ENCODE measurements around the gene IQCK.
A peak's percentile ranks its signal among the peaks of the same experiment; 100 is the strongest.

The IQCK gene

DNA sequence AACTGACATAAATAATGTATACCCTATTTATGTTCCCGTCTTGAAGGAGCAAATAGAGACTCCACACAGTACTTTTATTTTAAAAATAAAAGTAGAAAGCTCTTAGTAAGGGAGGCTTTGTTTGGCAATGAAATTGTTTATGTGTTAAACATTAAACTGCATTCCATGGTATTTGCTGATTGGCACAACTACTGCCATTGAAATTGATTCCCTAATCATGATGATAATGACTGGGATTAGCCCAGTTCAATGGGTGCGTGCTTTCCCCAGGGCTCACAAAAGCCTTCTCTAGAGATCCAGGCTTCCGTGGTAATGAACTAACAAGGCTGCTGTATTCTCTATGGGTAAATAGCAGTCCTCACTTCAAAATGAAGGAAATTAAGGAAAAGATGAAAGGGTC is 99.1 kb downstream of the IQCK start:
- TF ChIP-seq, protein P1, sequence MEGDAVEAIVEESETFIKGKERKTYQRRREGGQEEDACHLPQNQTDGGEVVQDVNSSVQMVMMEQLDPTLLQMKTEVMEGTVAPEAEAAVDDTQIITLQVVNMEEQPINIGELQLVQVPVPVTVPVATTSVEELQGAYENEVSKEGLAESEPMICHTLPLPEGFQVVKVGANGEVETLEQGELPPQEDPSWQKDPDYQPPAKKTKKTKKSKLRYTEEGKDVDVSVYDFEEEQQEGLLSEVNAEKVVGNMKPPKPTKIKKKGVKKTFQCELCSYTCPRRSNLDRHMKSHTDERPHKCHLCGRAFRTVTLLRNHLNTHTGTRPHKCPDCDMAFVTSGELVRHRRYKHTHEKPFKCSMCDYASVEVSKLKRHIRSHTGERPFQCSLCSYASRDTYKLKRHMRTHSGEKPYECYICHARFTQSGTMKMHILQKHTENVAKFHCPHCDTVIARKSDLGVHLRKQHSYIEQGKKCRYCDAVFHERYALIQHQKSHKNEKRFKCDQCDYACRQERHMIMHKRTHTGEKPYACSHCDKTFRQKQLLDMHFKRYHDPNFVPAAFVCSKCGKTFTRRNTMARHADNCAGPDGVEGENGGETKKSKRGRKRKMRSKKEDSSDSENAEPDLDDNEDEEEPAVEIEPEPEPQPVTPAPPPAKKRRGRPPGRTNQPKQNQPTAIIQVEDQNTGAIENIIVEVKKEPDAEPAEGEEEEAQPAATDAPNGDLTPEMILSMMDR (IDR thresholded peaks at IDR 0.05; ENCODE audit: poor library complexity, severe bottlenecking) = no peak
- H3K9me3 ChIP-seq (ENCODE audit: severe bottlenecking) = peaks cover 1% of the 10 kb centered on the region
- DNase-seq (ENCODE audit: low spot score) (no peak), ATAC-seq (ENCODE audit: low read depth) (no peak)
- H3K4me1 ChIP-seq (ENCODE audit: insufficient read depth, poor library complexity, severe bottlenecking) = no peaks in the 10 kb centered on the region
- no peak overlapping the region for H3K4me3 ChIP-seq (ENCODE audit: severe bottlenecking)
- no peak overlapping the region for H3K27ac ChIP-seq (ENCODE audit: poor library complexity, severe bottlenecking)
- H3K27me3 ChIP-seq (ENCODE audit: insufficient read depth, poor library complexity, severe bottlenecking) = no peaks in the 10 kb centered on the region
- no peaks in the 10 kb centered on the region for H3K36me3 ChIP-seq (ENCODE audit: low read depth)

DNA sequence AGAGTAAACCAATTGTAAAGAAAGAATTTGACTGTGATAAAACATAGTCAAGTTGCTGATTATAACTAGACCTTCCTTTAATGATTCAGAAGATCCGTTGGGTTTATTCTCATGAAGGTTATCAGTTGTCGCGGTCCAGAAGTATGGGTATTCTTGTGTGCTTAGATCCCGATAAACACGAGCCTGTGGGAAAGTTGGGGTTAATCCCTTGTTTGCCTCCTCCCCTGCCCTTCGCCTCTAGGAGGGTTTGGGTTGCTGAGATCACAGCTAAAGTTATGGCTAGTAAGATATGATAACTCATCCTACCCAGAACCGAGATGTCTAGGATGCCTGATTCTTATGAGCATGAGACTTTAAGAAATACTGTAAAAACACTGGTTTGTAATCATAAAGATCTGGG is 99.8 kb downstream of the IQCK start:
- no peaks in the 10 kb centered on the region for H3K36me3 ChIP-seq (ENCODE audit: low read depth)
- peaks cover 1% of the 10 kb centered on the region for H3K9me3 ChIP-seq (ENCODE audit: severe bottlenecking)
- DNase-seq (ENCODE audit: low spot score) (no peak), ATAC-seq (ENCODE audit: low read depth) (no peak)
- H3K27me3 ChIP-seq (ENCODE audit: insufficient read depth, poor library complexity, severe bottlenecking) = no peaks in the 10 kb centered on the region
- H3K27ac ChIP-seq (ENCODE audit: poor library complexity, severe bottlenecking) = no peak overlapping the region
- TF ChIP-seq, protein P1 (IDR thresholded peaks at IDR 0.05; ENCODE audit: poor library complexity, severe bottlenecking) = no peak
- H3K4me1 ChIP-seq (ENCODE audit: insufficient read depth, poor library complexity, severe bottlenecking) = no peaks in the 10 kb centered on the region
- H3K4me3 ChIP-seq (ENCODE audit: severe bottlenecking) = no peak overlapping the region

DNA sequence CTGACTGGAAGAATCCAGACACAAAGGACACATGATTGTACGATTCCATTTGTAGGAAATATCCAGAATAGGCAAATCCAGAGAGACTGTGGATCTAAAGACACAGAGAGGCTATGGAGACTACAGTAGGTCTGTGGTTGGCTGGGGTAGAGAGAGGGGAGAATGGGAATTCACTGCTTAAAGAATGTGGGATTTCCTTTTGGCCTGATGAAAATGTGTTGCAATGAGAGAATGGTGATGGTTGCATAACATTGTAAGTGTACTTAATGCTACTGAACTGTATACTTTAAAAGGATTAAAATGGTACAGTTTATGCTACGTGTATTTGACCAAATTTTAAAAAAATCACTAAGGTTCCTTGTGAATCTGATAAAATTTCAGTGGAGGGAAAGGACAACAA is 104.5 kb downstream of the IQCK start:
- H3K27ac ChIP-seq (ENCODE audit: poor library complexity, severe bottlenecking) = no peak overlapping the region
- TF ChIP-seq, protein P1 (IDR thresholded peaks at IDR 0.05; ENCODE audit: poor library complexity, severe bottlenecking) = no peak
- H3K27me3 ChIP-seq (ENCODE audit: insufficient read depth, poor library complexity, severe bottlenecking) = no peaks in the 10 kb centered on the region
- H3K4me1 ChIP-seq (ENCODE audit: insufficient read depth, poor library complexity, severe bottlenecking) = no peaks in the 10 kb centered on the region
- DNase-seq (ENCODE audit: low spot score) (no peak), ATAC-seq (ENCODE audit: low read depth) (0 out of 3 replicates have a peak, but pooled peaks have one; percentile 19)
- no peak overlapping the region for H3K4me3 ChIP-seq (ENCODE audit: severe bottlenecking)
- no peaks in the 10 kb centered on the region for H3K36me3 ChIP-seq (ENCODE audit: low read depth)
- H3K9me3 ChIP-seq (ENCODE audit: severe bottlenecking) = no peaks in the 10 kb centered on the region

DNA sequence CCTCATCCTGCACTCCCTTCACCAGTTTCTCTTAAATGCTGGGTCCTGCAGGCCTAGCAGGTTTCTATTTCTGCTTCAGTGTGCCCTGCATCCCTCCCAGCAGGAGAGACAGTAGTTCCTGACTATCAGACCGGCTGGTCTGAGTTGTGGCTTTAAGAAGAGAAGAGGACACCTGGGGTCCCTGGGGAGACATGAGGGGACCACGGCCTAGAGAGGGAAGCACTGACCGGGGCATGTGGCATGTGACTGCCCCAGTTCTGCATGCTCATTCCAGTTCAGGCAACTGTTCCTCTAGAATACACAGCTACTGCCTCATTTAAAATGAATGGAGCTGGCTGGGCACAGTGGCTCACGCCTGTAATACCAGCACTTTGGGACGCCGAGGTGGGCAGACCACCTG is 105.3 kb downstream of the IQCK start:
- no peak overlapping the region for H3K27ac ChIP-seq (ENCODE audit: poor library complexity, severe bottlenecking)
- ATAC-seq (ENCODE audit: low read depth) (no peak), DNase-seq (ENCODE audit: low spot score) (no peak)
- TF ChIP-seq, protein P1 (IDR thresholded peaks at IDR 0.05; ENCODE audit: poor library complexity, severe bottlenecking) = no peak
- H3K4me3 ChIP-seq (ENCODE audit: severe bottlenecking) = no peak overlapping the region
- no peaks in the 10 kb centered on the region for H3K36me3 ChIP-seq (ENCODE audit: low read depth)
- no peaks in the 10 kb centered on the region for H3K4me1 ChIP-seq (ENCODE audit: insufficient read depth, poor library complexity, severe bottlenecking)
- H3K27me3 ChIP-seq (ENCODE audit: insufficient read depth, poor library complexity, severe bottlenecking) = no peaks in the 10 kb centered on the region
- no peaks in the 10 kb centered on the region for H3K9me3 ChIP-seq (ENCODE audit: severe bottlenecking)

DNA sequence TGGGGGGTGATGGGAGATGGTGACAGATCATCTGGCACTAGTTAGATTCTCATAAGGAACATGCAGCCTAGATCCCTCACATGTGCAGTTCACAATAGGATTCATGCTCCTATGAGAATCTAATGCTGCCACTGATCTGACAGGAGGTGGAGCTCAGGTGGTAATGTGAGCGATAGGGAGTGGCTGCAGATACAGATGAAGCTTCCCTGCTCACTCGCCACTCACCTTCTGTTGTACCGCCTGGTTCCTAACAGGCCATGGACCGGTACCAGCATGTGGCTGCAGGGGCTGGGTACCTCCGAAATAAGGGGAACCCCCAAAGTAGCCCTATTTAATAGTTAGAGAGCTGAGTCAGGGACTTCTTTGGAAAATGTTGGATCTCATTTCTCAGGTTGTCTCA is 106.1 kb downstream of the IQCK start:
- no peaks in the 10 kb centered on the region for H3K4me1 ChIP-seq (ENCODE audit: insufficient read depth, poor library complexity, severe bottlenecking)
- no peak overlapping the region for H3K27ac ChIP-seq (ENCODE audit: poor library complexity, severe bottlenecking)
- H3K9me3 ChIP-seq (ENCODE audit: severe bottlenecking) = no peaks in the 10 kb centered on the region
- H3K36me3 ChIP-seq (ENCODE audit: low read depth) = no peaks in the 10 kb centered on the region
- H3K4me3 ChIP-seq (ENCODE audit: severe bottlenecking) = no peak overlapping the region
- H3K27me3 ChIP-seq (ENCODE audit: insufficient read depth, poor library complexity, severe bottlenecking) = no peaks in the 10 kb centered on the region
- ATAC-seq (ENCODE audit: low read depth) (no peak), DNase-seq (ENCODE audit: low spot score) (no peak)
- TF ChIP-seq, protein P1 (IDR thresholded peaks at IDR 0.05; ENCODE audit: poor library complexity, severe bottlenecking) = no peak

All from RWPE2 (cell line).